HUES6 (cell line): ENCODE data around the gene PPP1CA.

Experiments
- H3K27ac ChIP-seq: 2 replicates; pipeline ENCODE4 v1.7.0; 2013; ENCODE audit warnings: low read depth, mild to moderate bottlenecking, low read length, inconsistent platforms
- H3K27me3 ChIP-seq: 2 replicates; pipeline ENCODE4 v1.6.1; 2013; ENCODE audit warnings: low read length; ENCODE audit not compliant: control insufficient read depth, insufficient read depth
- H3K36me3 ChIP-seq: 2 replicates; pipeline ENCODE4 v1.6.1; 2013; ENCODE audit warnings: low read length; ENCODE audit not compliant: control insufficient read depth, insufficient read depth
- H3K4me1 ChIP-seq: 2 replicates; pipeline ENCODE4 v1.6.1; 2013; ENCODE audit warnings: low read length; ENCODE audit not compliant: control insufficient read depth, insufficient read depth
- H3K4me3 ChIP-seq: 2 replicates; pipeline ENCODE4 v1.5.1; 2013; ENCODE audit warnings: low read depth, low read length
- H3K9ac ChIP-seq: one replicate; pipeline ENCODE4 v1.6.1; 2013; ENCODE audit warnings: mild to moderate bottlenecking, low read length
- H3K9me3 ChIP-seq: 2 replicates; pipeline ENCODE4 v1.6.1; 2013; ENCODE audit warnings: low read depth, low read length; ENCODE audit not compliant: control insufficient read depth, insufficient read depth

PPP1CA gene

GRCh38 chr11:67349457-67349856 is 52.2 kb downstream of the PPP1CA start:
- no peak overlapping the region for H3K27ac ChIP-seq
- no peak overlapping the region for H3K4me3 ChIP-seq
- H3K27me3 ChIP-seq, result no peaks in the 10 kb centered on the region
- no peaks in the 10 kb centered on the region for H3K9me3 ChIP-seq
- no peaks in the 10 kb centered on the region for H3K36me3 ChIP-seq
- H3K4me1 ChIP-seq, result peaks cover 22% of the 10 kb centered on the region
- no peak overlapping the region for H3K9ac ChIP-seq

- no peak overlapping the region for H3K4me3 ChIP-seq
- no peak overlapping the region for H3K27ac ChIP-seq
- H3K9ac ChIP-seq, result no peak overlapping the region
- H3K36me3 ChIP-seq, result no peaks in the 10 kb centered on the region
- no peaks in the 10 kb centered on the region for H3K9me3 ChIP-seq
- H3K27me3 ChIP-seq, result no peaks in the 10 kb centered on the region
- peaks cover 18% of the 10 kb centered on the region for H3K4me1 ChIP-seq
Observed at GRCh38 chr11:67349036-67349435, 52.6 kb downstream of the PPP1CA start.
